Activated naive CD4-positive, alpha-beta T cell treated with anti-CD3 and anti-CD28 coated beads, Interleukin-2, amount 50 U/mL, for 24 hours (primary cell): Measurements from ENCODE around the gene SYTL3.
A peak's percentile ranks its signal among the peaks of the same experiment; 100 is the strongest.
"Not testable (repeated sequence)": the region's sequence is repeated elsewhere in the genome, so short reads cannot be mapped to it uniquely, and the experiment has no call there.

Source experiments
- H3K27ac Mint-ChIP-seq: one replicate; pipeline ENCODE4 v1.8.0; 2021; ENCODE audit warnings: mild to moderate bottlenecking, mixed read lengths
- H3K27me3 Mint-ChIP-seq: one replicate; pipeline ENCODE4 v1.8.0; 2021; ENCODE audit warnings: mixed read lengths
- H3K36me3 Mint-ChIP-seq: one replicate; pipeline ENCODE4 v1.8.0; 2021; ENCODE audit warnings: mixed read lengths
- H3K4me1 Mint-ChIP-seq: one replicate; pipeline ENCODE4 v1.8.0; 2021; ENCODE audit warnings: mixed read lengths
- H3K4me3 Mint-ChIP-seq: one replicate; pipeline ENCODE4 v1.8.0; 2021; ENCODE audit warnings: mild to moderate bottlenecking, mixed read lengths
- H3K9me3 Mint-ChIP-seq: one replicate; pipeline ENCODE4 v1.8.0; 2021; ENCODE audit warnings: mixed read lengths

Gene SYTL3

DNA sequence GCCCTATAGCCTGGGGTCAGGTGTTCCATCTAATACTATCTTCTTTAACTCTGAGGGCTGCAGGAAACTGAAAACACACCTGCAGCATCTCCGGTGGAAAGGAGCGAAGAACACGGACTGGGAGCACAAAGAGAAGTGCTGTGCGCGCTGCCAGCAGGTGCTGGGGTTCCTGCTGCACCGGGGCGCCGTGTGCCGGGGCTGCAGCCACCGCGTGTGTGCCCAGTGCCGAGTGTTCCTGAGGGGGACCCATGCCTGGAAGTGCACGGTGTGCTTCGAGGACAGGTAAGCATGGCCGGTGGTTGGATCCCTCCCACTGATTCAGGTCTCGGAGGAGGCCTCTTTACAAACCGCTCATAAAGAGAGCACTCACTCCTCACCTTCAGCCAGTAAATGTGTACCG, 15.5 kb downstream of the SYTL3 start:
- peaks cover 18% of the 10 kb centered on the region for H3K36me3 Mint-ChIP-seq
- no peaks in the 10 kb centered on the region for H3K27me3 Mint-ChIP-seq
- H3K4me3 Mint-ChIP-seq, result peak overlapping the region; percentile 33
- no peaks in the 10 kb centered on the region for H3K9me3 Mint-ChIP-seq
- peaks cover 39% of the 10 kb centered on the region for H3K4me1 Mint-ChIP-seq
- H3K27ac Mint-ChIP-seq, result no peak overlapping the region

- Mint-ChIP-seq H3K27me3 (no peaks in the 10 kb centered on the region), H3K9me3 (no peaks in the 10 kb centered on the region), H3K27ac (no peak overlapping the region), H3K36me3 (peaks cover 18% of the 10 kb centered on the region), H3K4me3 (no peak overlapping the region), H3K4me1 (peaks cover 30% of the 10 kb centered on the region)
Measured at GRCh38 chr6:158666628-158667359, 16.9 kb downstream of the SYTL3 start.

- H3K36me3 Mint-ChIP-seq, result peaks cover 18% of the 10 kb centered on the region
- H3K4me3 Mint-ChIP-seq, result no peak overlapping the region
- H3K4me1 Mint-ChIP-seq, result peaks cover 24% of the 10 kb centered on the region
- H3K9me3 Mint-ChIP-seq, result no peaks in the 10 kb centered on the region
- H3K27ac Mint-ChIP-seq, result no peak overlapping the region
- H3K27me3 Mint-ChIP-seq, result no peaks in the 10 kb centered on the region
Measured at GRCh38 chr6:158667360-158667981, 17.6 kb downstream of the SYTL3 start.

- no peaks in the 10 kb centered on the region for H3K9me3 Mint-ChIP-seq
- no peak overlapping the region for H3K27ac Mint-ChIP-seq
- peaks cover 14% of the 10 kb centered on the region for H3K4me1 Mint-ChIP-seq
- no peak overlapping the region for H3K4me3 Mint-ChIP-seq
- peaks cover 13% of the 10 kb centered on the region for H3K36me3 Mint-ChIP-seq
- H3K27me3 Mint-ChIP-seq, result no peaks in the 10 kb centered on the region
Measured at GRCh38 chr6:158668707-158669103, 18.9 kb downstream of the SYTL3 start.

GRCh38 chr6:158669145-158670035, 19.5 kb downstream of the SYTL3 start:
- no peak overlapping the region for H3K27ac Mint-ChIP-seq
- H3K4me1 Mint-ChIP-seq, result peaks cover 19% of the 10 kb centered on the region
- no peaks in the 10 kb centered on the region for H3K9me3 Mint-ChIP-seq
- peaks cover 16% of the 10 kb centered on the region for H3K36me3 Mint-ChIP-seq
- no peak overlapping the region for H3K4me3 Mint-ChIP-seq
- H3K27me3 Mint-ChIP-seq, result no peaks in the 10 kb centered on the region

- H3K9me3 Mint-ChIP-seq, H3K27ac Mint-ChIP-seq, H3K4me3 Mint-ChIP-seq, H3K27me3 Mint-ChIP-seq: not testable (repeated sequence)
- peaks cover 11% of the 10 kb centered on the region for H3K4me1 Mint-ChIP-seq
- H3K36me3 Mint-ChIP-seq, result peaks cover 19% of the 10 kb centered on the region
Measured at GRCh38 chr6:158672119-158672518, 22.3 kb downstream of the SYTL3 start.

DNA sequence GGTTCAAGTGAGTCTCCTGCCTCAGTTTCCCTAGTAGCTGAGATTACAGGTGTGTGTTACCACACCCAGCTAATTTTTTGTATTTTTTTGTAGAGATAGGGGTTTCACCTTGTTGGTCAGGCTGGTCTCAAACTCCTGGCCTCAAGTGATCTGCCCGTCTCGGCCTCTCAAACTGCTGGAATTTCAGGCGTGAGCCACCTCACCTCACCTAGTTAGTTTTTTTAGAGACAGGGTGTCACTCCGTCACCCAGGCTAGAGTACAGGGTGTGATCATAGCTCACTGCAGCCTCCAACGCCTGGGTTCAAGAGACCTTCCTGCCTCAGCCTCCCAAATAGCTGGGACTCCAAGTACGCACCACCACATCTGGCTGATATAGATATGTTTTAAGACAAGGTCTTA, 22.9 kb downstream of the SYTL3 start:
- H3K9me3 Mint-ChIP-seq, result no peaks in the 10 kb centered on the region
- no peaks in the 10 kb centered on the region for H3K27me3 Mint-ChIP-seq
- no peak overlapping the region for H3K27ac Mint-ChIP-seq
- H3K4me1 Mint-ChIP-seq, result peaks cover 11% of the 10 kb centered on the region
- H3K4me3 Mint-ChIP-seq, result no peak overlapping the region
- peaks cover 18% of the 10 kb centered on the region for H3K36me3 Mint-ChIP-seq

DNA sequence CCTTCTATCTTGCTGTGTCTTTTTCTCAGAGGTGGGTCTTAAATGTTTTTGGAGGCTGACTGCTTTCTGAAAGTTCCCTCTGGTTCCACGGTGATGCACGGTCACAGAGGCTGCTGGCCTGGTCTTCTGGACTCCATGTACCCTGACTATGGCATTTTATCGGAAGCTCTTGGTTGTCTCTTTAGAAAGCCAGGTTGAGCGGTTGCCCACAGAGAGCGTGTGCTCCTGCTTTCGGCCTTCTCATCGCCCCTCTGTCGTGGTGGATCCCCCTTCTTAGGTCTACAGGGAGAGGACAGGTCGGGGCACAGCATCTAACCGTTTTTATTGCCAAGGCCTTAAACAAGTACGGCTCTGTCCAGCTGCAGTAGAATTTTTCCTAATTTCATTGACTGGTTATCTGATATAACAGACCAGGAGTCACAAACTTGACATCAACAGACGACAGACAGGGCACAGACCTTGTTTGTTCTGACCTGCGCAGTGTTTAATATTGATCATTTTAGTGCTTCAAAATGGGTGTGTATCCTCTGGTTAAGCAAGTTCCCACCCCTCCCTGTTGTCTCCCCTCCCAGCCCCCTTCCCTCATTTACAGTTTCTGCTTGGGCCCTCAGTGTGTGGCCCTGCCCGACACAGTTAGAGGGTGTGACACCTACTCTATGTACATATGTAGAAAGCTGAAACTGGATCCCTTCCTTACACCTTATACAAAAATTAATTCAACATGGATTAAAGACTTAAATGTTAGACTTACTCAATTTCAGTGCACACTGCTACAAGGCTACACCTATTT, 24.7 kb downstream of the SYTL3 start:
- Mint-ChIP-seq H3K36me3 (peaks cover 19% of the 10 kb centered on the region), H3K27me3 (no peaks in the 10 kb centered on the region)

GRCh38 chr6:158677094-158677493, 27.2 kb downstream of the SYTL3 start:
- not testable (repeated sequence) for H3K27ac Mint-ChIP-seq, H3K4me3 Mint-ChIP-seq, H3K9me3 Mint-ChIP-seq, H3K27me3 Mint-ChIP-seq
- peaks cover 21% of the 10 kb centered on the region for H3K36me3 Mint-ChIP-seq
- H3K4me1 Mint-ChIP-seq, result peaks cover 12% of the 10 kb centered on the region

More for the DNA sequence above, 24.7 kb downstream of the SYTL3 start:
- Mint-ChIP-seq H3K27ac (no peak overlapping the region), H3K4me3 (no peak overlapping the region), H3K4me1 (peaks cover 8% of the 10 kb centered on the region), H3K9me3 (no peaks in the 10 kb centered on the region)

DNA sequence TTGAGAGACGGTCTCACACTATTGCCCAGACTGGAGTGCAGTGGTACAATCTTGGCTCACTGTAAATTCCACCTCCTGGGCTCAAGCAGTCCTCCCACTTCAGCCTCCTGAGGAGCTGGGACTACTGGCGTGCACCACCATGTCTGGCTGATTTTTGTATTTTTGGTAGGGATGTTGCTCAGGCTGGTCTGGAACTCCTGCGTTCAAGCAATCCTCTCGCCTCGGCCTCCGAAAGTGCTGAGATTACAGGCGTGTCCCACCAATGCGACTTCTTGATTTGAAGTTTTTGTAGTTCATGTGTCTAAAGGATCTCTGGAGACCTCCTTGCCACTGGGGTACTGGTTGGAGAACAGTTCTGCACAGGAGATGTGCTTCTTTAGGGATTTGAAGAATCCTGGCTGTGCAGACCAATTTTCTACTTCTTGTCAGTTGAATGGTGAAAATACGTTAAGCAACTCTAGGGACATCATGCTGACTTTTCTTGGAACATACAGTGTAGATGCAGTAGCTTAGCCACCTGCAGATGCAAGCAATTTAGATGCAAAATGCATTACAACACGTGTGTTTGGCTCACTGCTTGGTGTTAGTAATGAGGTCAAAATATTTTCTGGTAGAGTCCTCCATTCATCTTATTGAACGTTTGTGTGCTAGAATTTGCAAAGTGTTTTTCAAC, 28.2 kb downstream of the SYTL3 start:
- H3K27me3 Mint-ChIP-seq, result no peaks in the 10 kb centered on the region
- H3K4me1 Mint-ChIP-seq, result peaks cover 12% of the 10 kb centered on the region
- H3K4me3 Mint-ChIP-seq, result no peak overlapping the region
- H3K9me3 Mint-ChIP-seq, result no peaks in the 10 kb centered on the region
- peaks cover 23% of the 10 kb centered on the region for H3K36me3 Mint-ChIP-seq
- H3K27ac Mint-ChIP-seq, result no peak overlapping the region

- H3K9me3 Mint-ChIP-seq, result no peaks in the 10 kb centered on the region
- H3K27ac Mint-ChIP-seq, result no peak overlapping the region
- H3K27me3 Mint-ChIP-seq, result no peaks in the 10 kb centered on the region
- peaks cover 24% of the 10 kb centered on the region for H3K4me1 Mint-ChIP-seq
- H3K36me3 Mint-ChIP-seq, result peaks cover 23% of the 10 kb centered on the region
- H3K4me3 Mint-ChIP-seq, result no peak overlapping the region
Measured at GRCh38 chr6:158680015-158680414, 30.2 kb downstream of the SYTL3 start.

DNA sequence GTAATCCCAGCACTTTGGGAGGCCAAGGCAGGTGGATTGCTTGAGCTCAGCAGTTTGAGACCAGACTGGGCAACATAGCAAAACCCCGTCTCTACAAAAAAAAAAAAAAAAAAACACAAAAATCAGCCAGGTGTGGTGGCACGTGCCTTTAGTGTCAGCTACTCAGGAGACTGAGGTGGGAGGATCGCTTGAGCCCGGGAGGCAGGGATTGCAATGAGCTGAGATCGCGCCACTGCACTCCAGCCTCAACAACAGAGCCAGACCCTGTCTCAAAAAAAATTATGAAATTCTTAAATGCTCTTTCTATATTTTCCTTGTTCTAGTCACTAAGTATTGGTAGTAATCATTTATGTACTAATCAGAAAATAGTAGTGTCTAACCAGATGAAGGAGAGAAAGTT, 30.6 kb downstream of the SYTL3 start:
- no peaks in the 10 kb centered on the region for H3K27me3 Mint-ChIP-seq
- peaks cover 26% of the 10 kb centered on the region for H3K4me1 Mint-ChIP-seq
- H3K36me3 Mint-ChIP-seq, result peaks cover 20% of the 10 kb centered on the region
- no peak overlapping the region for H3K4me3 Mint-ChIP-seq
- H3K27ac Mint-ChIP-seq, result no peak overlapping the region
- H3K9me3 Mint-ChIP-seq, result no peaks in the 10 kb centered on the region

- Mint-ChIP-seq H3K27me3 (no peaks in the 10 kb centered on the region), H3K4me3 (no peak overlapping the region), H3K36me3 (peaks cover 9% of the 10 kb centered on the region), H3K4me1 (peaks cover 60% of the 10 kb centered on the region), H3K27ac (no peak overlapping the region), H3K9me3 (no peaks in the 10 kb centered on the region)
Measured at GRCh38 chr6:158684311-158684710, 34.5 kb downstream of the SYTL3 start.

DNA sequence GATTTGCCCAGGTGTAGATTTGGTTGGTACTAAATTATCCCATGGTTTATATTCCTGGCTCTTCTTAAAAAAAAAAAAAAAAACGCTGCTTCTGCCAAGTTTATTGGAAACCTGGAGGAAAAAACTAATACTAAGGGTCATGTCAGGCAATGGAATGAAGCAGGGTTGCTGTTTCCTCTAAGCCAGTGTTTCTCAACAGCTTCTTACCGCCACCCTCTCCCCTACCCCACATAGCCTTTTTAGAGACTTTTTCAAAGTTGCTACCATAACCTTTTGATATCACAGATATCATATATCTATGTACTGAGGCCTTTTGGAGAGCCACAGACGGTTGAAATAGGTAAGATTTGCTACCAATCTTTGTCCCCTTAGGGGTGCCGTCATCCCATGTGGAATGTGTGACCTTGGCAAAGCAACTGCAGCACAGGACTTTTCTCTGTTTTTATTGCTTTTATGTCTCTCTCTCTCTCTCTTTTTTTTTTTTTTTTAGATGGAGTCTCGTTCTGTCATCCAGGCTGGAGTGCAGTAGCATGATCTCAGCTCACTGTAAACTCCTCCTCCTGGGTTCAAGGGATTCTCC, 35.0 kb downstream of the SYTL3 start:
- Mint-ChIP-seq H3K36me3 (peaks cover 9% of the 10 kb centered on the region), H3K4me1 (peaks cover 62% of the 10 kb centered on the region)

More for the DNA sequence above, 35.0 kb downstream of the SYTL3 start:
- Mint-ChIP-seq H3K9me3 (no peaks in the 10 kb centered on the region), H3K4me3 (no peak overlapping the region), H3K27me3 (no peaks in the 10 kb centered on the region), H3K27ac (no peak overlapping the region)
